GM12801 (cell line): Measurements from ENCODE around the gene PIWIL1.

Experiments
- TF ChIP-seq, protein P1 (sequence below): IDR thresholded peaks from one replicate; pipeline ENCODE4 v1.5.1; 2011; ENCODE audit warnings: control low read depth; ENCODE audit not compliant: insufficient read length; ENCODE audit errors: extremely low read depth

Gene PIWIL1

GRCh38 chr12:130347588-130347987, 9.9 kb downstream of the PIWIL1 start:
- TF ChIP-seq, protein P1, sequence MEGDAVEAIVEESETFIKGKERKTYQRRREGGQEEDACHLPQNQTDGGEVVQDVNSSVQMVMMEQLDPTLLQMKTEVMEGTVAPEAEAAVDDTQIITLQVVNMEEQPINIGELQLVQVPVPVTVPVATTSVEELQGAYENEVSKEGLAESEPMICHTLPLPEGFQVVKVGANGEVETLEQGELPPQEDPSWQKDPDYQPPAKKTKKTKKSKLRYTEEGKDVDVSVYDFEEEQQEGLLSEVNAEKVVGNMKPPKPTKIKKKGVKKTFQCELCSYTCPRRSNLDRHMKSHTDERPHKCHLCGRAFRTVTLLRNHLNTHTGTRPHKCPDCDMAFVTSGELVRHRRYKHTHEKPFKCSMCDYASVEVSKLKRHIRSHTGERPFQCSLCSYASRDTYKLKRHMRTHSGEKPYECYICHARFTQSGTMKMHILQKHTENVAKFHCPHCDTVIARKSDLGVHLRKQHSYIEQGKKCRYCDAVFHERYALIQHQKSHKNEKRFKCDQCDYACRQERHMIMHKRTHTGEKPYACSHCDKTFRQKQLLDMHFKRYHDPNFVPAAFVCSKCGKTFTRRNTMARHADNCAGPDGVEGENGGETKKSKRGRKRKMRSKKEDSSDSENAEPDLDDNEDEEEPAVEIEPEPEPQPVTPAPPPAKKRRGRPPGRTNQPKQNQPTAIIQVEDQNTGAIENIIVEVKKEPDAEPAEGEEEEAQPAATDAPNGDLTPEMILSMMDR = no peak

DNA sequence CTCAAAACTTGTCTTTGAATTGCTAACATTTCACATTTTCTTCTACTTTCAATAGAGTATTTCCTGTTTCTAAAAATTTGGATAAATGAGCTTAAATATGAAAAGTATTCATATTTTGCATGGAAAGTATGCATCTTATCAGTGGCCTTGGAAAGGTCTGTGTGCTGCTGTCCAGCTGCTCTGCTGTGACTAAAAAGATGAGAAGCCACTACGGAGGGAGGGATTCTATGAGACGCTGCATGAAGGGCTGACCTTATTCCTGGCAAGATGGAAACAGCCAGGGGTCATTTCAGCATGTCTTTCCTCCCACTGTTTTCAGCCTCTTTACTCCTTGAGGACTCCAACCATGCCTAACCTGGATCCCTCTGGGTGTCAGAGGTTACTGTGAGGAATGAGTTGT, 13.0 kb downstream of the PIWIL1 start:
- TF ChIP-seq, protein P1 = no peak

- TF ChIP-seq, protein P1 = no peak
Observed at GRCh38 chr12:130351326-130351725, 13.6 kb downstream of the PIWIL1 start.

DNA sequence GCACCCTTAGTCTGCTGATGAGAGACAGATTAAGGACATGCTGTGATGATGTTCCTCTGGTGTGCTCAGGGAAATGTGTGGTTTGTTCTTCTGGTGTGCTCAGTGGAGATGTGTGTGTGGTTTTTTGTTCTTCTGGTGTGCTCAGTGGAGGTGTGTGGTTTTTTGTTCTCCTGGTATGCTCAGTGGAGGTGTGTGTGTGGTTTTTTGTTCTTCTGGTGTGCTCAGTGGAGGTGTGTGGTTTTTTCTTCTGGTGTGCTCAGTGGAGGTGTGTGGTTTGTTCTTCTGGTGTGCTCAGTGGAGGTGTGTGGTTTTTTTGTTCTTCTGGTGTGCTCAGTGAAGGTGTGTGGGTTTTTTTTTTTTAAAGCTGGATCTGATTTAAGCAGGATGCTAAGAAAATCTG, 15.4 kb downstream of the PIWIL1 start:
- TF ChIP-seq, protein P1 = no peak

- TF ChIP-seq, protein P1 = no peak
Observed at GRCh38 chr12:130354407-130354806, 16.7 kb downstream of the PIWIL1 start.

DNA sequence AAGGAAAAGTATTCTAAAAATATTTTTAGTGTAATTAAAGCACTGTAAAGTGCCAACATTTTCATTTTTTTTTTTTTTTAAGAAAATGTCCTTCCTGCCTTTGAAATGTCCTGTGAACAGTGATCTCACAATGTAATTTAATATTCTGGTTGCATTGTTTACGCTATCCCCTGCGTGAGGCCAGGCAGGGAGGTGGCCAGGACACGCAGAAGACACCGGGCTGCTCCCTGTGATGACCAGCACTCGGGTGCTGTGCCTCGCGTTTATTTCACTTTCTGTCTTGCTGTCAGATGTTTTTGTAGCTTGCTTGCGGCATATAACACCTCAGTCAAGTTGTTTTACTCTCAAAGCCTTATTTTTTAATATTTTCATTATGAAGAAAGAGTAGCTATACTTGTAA, 18.5 kb downstream of the PIWIL1 start:
- TF ChIP-seq, protein P1 = no peak

DNA sequence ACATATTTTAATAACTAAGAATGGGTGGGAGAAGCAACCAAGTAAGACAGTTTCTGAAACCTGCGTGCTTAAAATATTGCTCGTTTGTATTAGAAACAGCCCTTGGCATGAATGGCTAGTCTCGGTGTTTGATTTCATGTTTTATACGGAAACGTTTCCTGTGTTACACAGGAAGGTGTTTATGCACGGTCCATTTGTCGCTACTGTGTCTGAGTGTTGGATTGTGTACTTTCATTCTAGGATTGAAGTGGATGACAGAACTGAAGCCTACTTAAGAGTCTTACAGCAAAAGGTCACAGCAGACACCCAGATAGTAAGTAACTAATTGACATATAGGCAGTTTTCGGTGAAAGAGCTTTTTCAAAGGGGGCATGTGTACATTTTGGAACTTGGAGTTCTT, 19.6 kb downstream of the PIWIL1 start:
- TF ChIP-seq, protein P1 = no peak

DNA sequence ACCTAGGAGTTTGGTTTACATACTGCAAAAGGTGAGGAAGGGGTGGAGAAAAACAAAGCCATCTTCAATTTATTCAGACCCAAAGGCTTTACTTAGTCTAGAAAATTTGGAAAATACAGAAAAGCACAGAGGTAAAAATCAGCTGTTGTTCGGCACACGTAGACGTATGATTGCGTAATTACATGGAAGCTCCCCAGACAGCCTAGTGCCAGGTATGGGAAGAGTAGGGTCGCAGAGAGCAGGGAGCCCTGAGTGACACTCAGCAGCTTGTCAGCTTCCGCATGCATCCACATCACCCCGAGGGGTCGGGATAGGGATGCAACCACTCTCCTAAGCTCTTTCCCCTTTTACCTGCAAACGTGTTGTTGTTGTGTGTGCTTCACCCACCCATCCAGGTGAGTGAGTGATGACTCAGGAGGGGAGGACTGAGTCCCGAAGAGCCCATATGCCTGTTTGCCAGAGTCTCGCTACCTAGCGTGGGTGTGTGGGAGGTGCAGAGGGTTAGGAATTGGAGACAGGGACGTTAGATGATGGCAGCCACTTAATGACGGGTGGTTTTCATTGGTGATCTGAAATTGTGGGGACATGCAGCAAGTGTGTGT, 20.1 kb downstream of the PIWIL1 start:
- TF ChIP-seq, protein P1 = no peak
